Daoy (cell line): ENCODE measurements around the gene PARP15. TPM values are rescaled to one million over a fixed set of nuclear protein-coding genes. Genes with fewer than 3 reads are reported as not detected.
"Not testable (repeated sequence)": the region's sequence is repeated elsewhere in the genome, so short reads cannot be mapped to it uniquely, and the experiment has no call there.

Experiments
- DNase-seq: peaks from one replicate; pipeline ENCODE4 v3.0.0-alpha.2; 2015; ENCODE audit warnings: low read depth
- total RNA-seq: library from RNA; depleted of rRNA; stranded (reverse); fragments of >200 nt; shearing (Covaris generic); gene quantifications from 2 replicates; pipeline ENCODE4 v1.2.3, GENCODE V29; 2014; rRNA removed

Gene PARP15
- total RNA-seq, 1 experiment from 2014 or later, result under 0.01 TPM

DNA sequence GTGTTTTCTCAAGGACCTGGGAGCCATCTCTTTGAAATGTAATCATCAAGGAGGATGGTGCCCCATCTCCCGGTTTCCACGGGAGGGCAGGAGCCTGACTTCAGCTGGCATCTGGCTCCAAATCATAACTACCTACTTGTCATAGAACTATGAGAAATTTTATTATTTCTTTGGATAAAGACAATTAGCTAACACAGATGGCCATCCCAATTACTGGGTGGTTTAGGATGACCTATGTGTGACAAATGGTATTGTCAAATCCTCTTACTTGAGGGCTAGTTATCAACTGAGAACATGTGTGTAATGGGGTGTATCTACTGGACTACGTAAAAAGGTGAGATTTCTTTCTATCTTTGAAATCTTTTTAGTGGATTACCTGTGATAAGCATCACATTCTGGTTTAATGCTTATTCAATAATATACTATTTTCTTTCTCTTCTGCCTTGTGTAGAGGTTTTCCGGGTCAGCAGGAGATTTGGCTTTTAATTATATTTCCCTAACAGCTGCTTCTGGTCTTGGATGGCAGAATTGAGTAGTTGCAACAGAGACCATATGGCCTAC, 87.9 kb downstream of the PARP15 start:
- no peak for DNase-seq

DNA sequence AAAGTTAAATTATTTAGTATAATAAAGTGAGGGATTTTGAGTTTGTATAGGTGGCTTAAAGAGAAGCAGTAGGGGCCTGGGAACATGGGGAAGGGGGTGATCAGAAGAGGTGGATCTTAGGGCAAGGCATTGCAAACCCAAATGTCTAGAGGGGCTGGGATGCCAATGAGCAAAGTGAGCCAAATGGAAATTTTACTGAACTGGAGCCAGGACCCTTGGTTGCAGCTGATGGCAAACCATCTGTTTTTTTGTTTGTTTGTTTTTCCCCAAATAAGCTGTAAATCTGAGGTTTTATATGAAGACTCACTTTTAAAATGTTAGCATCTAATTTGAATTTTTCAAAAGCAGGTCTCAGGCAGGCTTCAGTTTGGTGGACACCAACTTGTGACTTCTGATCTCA, 88.4 kb downstream of the PARP15 start:
- DNase-seq, result no peak

DNA sequence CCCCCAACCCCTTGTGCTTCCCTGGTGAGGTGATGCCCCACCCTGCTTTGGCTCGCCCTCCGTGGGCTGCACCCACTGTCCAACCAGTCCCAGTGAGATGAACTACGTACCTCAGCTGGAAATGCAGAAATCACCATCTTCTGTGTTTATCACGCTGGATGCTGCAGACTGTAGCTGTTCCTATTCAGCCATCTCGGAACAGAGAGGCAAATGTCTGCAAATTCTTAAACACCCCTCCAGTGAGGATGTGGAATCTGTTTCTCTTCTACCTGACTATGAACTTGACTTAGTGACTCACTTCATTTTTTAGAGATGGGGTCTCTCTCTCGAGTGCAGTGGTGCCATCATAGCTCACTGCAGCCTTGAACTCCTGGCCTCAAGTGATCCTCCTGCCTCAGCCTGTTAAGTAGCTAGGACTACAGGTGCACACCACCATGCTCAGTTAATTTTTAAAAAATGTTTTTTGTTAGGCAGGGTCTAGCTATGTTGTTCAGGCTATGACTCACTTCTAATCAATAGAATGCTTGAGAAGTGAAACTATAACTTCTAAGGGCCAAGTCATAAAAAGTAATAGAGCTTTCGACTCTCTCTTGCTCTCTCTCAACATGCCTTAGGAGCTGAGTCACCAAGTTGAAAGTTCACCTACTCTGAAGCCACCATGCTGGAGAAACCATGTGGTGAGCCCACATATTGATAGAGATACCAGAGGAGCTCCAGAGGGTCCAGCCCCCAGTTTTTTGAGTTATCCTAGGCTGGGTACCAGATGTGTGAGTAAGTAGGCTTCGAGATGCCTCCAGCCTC, 91.7 kb downstream of the PARP15 start:
- DNase-seq, result peak; percentile 70

DNA sequence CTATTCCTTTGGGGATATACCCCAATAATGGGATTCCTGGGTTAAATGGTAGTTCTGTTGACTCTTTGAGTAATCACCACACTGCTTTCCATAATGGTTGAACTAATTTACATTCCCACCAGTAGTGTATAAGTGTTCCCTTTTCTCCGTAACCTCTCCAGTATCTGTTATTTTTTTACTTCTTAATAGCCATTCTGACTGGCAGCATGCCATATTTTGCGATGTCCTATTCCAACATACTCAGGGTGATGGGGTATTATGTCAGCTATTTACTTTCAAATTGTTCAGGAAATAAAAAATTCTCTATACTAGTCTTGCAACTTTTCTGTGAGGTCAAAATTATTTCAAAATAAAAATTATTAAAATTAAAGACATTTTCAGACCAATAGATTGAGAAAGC, 94.1 kb downstream of the PARP15 start:
- no peak for DNase-seq

DNA sequence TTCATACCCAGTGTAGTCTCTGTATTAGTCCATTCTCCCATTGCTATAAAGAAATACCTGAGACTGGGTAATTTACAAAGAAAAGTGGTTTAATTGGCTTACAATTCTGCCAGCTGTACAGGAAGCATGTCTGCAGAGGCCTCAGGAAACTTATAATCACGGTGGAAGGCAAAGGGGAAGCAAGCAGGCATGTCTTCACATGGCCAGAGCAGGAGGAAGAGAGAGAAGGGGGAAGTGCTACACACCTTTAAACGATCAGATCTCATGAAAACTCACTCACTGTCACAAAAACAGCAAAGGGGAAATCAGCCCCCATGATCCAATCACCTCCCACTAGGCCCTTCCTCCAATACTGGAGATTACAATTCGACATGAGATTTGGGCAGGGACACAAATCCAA, 96.9 kb downstream of the PARP15 start:
- DNase-seq, result no peak

DNA sequence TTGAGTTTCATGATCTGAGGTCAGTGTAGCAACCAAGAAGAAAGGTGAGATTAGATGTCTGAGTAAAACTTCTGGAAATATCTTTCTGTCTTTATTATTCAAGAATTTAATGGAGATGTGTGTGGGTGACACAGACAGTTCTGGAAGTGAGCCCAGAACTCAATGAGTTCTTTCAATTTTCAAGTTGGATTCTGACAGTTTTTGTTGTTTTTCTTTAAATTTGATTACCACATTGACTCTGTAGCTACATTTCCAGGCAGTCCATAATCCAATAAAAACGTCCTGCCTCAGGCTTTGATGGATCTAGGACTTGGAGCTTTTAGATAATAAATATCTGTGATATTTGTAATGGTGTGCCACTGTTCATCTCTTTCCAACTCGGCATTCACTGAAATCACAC, 99.3 kb downstream of the PARP15 start:
- no peak for DNase-seq

DNA sequence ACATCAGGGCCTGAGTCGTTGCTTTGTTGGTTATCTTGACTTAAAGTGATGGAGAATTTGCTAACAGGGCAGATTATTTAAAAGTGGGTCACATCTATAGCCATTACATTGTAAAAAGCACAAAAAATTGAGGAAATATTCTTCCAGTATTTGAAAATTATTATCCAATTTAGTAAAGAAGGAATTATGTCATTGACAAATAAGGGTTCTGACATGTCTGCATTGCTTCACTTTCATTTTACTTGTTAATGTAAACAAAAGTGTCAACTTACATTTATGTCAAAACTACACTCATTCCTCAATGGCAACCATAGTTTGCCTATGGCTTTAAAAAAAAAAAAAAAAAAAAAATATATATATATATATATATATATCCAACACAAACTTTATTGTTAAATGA, 99.8 kb downstream of the PARP15 start:
- no peak for DNase-seq

DNA sequence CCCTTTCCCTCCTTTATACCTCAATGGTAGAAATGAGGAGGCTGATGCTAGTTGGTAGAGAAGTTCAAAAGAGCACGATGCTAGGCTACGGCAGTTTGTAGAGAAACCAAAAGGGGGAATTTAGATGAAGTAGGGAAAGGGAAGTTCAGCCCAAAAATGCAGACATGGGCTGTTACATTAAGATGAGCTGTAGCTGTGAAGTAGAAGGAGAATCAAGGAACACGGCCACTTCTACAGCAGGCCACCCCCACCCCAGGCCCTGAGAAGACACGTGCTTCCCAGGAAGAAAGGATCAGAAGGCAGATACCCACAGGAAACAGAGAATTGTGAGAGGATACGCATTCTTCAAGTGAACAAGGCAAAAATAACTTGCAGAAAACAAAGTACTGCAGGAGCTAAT, 101.1 kb downstream of the PARP15 start:
- DNase-seq, result no peak

DNA sequence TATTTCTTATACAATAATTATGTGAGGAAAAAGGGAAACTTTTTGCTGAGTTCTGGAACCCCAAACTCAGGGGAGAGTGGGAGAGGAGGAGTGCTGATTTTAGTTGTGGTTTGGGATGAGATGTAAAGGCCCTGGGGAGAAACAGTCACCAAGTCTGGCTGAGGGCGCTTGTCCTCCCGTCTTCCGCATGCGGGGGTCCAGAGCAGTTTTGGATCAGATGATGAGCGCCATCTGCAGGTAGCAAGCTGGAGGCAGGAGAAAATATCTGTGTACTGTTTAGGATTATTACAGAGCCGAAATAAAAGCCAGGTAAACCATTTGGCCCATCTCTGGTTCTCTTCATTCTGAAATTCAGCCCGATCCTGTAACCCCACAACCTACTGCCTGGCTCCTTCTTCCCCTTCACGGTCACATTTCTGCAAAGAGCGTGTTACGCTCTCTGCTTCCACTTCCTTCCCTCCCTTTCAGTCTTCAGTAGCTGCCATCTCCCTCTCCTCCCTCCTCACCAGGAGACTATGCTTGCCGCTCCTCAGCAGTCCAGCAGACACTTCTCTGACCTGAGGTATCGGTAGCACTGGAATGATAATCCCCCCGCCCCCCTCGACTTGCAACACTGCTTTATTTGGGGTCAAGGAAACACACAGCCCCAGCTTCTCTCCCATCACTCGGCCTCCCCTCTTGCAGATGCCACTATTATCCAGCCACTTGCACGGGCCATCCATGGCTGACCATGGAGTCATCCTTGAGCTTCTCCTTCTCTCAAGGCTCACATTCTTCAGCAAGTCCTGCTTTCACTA, 101.8 kb downstream of the PARP15 start:
- peak; percentile 86 for DNase-seq

DNA sequence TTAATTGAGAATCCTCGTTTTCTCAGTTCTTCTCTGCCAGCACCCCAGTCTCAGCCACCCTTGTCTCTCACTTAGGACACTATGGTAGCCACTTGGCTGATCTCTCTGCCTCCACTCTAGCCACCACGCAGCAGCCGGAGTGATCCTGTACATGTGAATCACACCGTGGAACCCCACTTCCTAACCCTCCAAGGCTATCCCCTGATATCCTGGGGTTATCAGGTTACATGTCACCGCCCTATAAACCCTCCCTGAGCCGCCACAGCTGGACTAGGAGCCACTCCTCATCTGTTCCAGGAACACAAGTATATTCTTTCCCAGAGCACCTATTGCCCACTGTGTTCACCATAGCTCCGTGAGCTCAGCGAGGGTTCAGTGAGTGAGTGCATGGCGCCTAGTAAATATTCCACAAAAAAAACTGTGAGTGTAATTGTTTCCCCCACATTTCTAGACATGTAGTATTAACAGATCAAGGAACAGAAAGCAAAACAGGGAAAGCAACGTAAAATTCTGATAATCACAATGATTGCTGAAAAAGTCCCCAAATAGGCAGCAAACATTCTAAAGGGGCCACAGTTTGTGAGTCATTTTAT, 102.5 kb downstream of the PARP15 start:
- DNase-seq, result peak; percentile 60

DNA sequence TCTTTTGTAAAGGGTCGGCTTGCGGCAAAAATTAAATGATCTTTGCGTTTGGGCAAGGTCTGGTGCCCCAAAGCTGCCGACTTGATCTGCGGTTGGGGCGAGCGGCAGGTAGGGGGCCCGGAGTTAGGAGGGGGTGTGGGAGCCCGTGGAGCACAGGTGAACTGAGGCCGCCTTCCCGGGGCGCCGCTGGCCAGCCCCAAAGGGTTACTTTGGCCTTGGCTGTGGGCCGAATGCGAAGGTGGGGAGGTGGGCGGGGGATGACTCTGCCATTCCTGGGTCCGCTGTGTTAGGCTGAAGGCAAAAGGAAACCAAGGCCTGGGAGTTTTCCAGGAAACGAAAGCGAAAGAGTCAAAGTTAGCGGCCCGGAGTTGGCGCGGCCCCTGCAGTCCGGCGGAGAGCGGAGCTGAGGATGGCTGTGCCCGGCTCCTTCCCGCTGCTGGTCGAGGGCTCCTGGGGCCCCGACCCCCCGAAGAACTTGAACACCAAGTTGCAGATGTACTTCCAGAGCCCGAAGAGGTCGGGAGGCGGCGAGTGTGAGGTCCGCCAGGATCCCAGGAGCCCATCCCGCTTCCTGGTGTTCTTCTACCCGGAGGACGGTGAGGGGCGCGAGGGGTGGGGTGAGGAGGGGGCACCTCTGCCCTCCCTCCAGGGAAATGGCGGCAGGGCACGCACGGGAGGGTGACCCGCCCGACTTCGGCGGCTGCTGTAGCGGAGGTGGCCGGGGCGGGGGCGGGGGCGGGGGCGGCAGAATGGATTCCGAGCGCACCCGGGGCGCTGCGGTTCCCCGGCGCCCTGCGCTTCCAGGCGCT, 103.2 kb downstream of the PARP15 start, which contains the start of gene PARP14:
Gene PARP14, plus strand, starts transcription at position 365 of the 809 bp plus-strand sequence. Its CDS starts 45 bp downstream, at position 410.
- peak; percentile 83 for DNase-seq

DNA sequence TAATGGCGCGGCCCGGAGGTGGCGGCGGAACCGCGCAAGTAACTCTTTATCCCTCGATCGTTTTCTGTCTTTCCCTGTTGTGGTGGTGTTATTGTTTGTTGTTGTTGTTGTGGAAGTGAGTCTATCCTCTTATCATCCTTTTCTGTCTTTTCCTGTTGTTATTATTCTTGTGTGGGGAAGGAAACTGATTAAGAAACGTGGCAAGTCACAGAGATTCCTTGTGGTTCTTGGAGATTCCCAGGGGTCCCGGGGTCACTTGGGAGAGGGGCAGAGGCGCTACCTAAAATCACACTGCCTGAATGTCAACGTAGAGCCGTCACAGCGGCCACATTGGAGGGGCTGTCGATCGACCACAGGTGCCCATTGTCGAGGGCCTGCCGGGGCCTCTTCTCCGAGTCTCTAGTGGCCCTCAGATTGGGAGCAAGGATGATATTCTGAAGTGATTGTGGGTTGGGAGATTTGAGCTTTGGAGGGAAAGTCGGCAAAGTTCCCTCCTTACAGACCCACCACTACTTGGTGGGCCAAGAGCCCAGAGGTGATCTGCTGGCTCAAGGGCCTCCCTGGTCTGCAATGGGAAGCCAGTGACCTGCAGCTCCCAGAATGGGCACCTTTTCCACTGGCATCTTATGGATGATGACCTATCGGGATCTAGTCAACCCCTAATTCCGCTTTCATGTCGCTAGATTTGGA, 104.0 kb downstream of the PARP15 start:
- no peak for DNase-seq

DNA sequence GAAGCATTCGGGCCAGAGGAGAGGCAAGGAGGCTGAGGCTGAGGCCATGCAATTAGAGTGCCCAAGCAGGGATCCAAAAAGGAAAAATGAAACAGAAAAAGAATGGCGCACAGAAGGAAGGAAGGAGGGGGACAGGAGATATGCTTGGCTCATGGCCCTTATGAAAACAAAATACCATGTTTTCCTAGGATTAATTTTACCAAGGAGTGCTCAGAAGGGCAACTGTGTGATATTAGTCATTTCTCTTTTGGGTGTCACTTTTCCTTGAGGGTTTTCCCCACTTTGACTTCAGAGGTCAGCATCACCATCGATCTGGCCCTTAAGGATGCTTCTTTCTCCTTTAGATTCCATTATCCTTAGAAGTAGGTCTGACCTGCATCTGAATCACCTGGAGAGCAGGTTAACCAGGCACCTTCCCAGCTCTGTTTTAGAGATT, 104.5 kb downstream of the PARP15 start:
- DNase-seq, result no peak

DNA sequence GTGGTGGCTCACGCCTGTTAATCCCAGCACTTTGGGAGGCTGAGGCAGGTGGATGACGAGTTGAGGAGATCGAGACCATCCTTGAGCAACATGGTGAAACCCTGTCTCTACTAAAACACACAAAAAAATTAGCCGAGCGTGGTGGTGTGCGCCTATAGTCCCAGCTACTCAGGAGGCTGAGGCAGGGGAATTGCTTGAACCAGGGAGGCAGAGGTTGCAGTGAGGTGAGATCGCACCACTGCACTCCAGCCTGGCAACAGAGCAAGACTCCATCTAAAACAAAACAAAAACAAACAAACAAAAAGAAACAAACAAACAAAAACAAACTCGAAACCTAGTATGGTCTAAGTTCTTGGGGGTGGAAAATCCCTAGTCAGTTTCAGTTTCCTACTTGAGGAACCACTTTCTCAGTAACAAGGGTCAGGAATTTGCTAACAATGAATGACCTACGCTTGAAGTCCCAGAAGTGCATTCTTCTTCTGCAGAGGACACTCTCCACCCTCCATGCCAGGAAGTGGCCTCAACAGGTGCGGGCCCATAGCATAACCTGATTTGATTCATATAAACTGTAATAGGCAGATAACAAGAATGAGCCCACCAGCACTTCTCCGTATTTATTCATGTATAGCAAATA, 105.4 kb downstream of the PARP15 start:
- not testable (repeated sequence) for DNase-seq

DNA sequence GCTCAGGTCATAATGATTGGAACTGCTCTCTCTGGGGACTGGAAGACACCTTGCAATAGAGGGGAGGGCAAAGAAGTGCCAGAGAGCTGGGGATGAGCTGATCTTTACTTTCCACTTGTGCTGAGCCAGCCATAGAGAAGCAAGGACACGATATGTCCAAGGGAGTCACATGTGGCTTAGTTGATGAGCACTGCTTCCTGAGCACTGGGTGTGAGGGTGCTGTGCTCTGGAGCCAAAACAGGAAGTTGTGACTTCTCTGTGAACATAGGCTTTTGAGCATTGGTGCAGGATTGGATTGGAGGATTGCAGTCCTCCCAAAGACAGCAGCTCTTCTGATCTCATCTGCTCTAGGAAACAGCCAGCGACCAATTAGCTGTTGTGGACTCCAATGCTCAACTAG, 109.8 kb downstream of the PARP15 start:
- DNase-seq, result no peak

Other genes with a start within 250 kb of the PARP15 start
- gene MIX23, start 194.4 kb upstream of the PARP15 start, total RNA-seq, result 106 and 134 TPM in 2 replicates
- 25.2 and 52.5 TPM in 2 replicates for gene FAM162A, start 193.5 kb upstream of the PARP15 start, total RNA-seq
- 6.2 and 6.5 TPM in 2 replicates for gene WDR5B, start 161.6 kb upstream of the PARP15 start, total RNA-seq
- 21.5 and 32.1 TPM in 2 replicates for gene KPNA1, start 62.7 kb upstream of the PARP15 start, total RNA-seq
- gene PARP9, start 13.3 kb upstream of the PARP15 start, total RNA-seq, result 11.9 and 26.3 TPM in 2 replicates
- gene DTX3L, start 13.3 kb upstream of the PARP15 start, total RNA-seq, result 13.7 and 14.7 TPM in 2 replicates
- 36.9 and 57.2 TPM in 2 replicates for gene PARP14, start 103.2 kb downstream of the PARP15 start, total RNA-seq
- gene HSPBAP1, start 216.2 kb downstream of the PARP15 start, total RNA-seq, result 11.7 and 12.7 TPM in 2 replicates
- 17.5 and 18.3 TPM in 2 replicates for gene SLC49A4, start 217.4 kb downstream of the PARP15 start, total RNA-seq